GM15510 (cell line): ENCODE results near the gene MRPS26.

Source experiments
- POLR2A ChIP-seq: IDR thresholded peaks from 3 replicates; pipeline ENCODE4 v1.6.1; 2011; ENCODE audit warnings: borderline replicate concordance; ENCODE audit not compliant: insufficient read length; ENCODE audit errors: extremely low read depth

The MRPS26 gene

DNA sequence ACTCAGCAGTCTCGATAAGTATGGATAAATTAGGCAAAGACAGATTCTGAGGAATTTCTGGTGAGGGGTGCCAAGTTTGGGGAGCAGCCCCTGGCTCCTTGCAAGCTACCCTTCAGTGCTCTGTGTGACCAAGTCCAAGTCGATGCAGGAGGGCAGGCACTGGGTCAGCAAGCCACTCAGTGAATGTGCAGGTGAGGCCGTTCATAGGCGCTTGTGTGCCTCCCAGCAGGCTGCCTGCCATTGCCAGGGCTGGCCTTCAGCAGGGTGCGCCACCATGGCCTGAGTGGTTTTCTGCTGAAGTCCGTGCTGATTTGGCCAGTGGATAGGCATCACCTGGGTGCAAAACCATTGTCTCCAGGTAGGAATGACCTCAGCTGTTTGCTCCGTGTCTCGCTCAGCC lies 5.8 kb upstream of the MRPS26 start:
- no peak for TF ChIP-seq POLR2A

- no peak for TF ChIP-seq POLR2A
Measured at GRCh38 chr20:3041854-3042409, 3.9 kb upstream of the MRPS26 start.

- TF ChIP-seq POLR2A: no peak
Measured at GRCh38 chr20:3042625-3043024, 3.2 kb upstream of the MRPS26 start.

GRCh38 chr20:3043322-3043721 lies 2.5 kb upstream of the MRPS26 start, which contains the start of gene GNRH2:
Gene GNRH2 (plus strand): TSS chr20:3043622. CDS start chr20:3044415, 793 bp downstream.
- TF ChIP-seq POLR2A: no peak

DNA sequence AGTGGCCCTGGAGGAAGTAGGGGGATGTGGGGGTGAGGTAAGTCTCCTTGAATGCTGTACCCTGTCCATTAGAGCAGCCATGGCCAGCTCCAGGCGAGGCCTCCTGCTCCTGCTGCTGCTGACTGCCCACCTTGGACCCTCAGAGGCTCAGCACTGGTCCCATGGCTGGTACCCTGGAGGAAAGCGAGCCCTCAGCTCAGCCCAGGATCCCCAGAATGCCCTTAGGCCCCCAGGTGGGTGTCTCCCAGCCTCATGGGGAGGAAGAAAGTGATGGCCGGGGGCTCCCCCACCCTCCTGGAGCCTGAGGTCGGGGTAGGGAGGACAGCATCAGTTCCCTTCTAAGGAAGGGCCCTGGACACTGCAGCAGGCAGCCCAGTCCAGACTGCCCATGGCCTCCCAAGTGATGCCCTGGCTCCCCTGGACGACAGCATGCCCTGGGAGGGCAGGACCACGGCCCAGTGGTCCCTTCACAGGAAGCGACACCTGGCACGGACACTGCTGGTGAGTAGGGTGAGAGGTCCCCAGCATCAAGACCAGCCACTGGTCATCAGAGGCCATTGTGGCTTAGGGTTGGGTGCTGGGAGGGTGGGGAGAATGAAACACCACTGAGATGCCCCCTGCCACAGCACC lies 1.4 kb upstream of the MRPS26 start:
- no peak for TF ChIP-seq POLR2A

GRCh38 chr20:3045042-3045815 lies 623 bp upstream of the MRPS26 start:
- no peak for TF ChIP-seq POLR2A

- no peak for TF ChIP-seq POLR2A
Measured at GRCh38 chr20:3046677-3047462, 1.0 kb downstream of the MRPS26 start.

- TF ChIP-seq POLR2A: no peak
Measured at GRCh38 chr20:3047486-3048419, 1.9 kb downstream of the MRPS26 start.

- no peak for TF ChIP-seq POLR2A
Measured at GRCh38 chr20:3051385-3052019, 5.7 kb downstream of the MRPS26 start.

DNA sequence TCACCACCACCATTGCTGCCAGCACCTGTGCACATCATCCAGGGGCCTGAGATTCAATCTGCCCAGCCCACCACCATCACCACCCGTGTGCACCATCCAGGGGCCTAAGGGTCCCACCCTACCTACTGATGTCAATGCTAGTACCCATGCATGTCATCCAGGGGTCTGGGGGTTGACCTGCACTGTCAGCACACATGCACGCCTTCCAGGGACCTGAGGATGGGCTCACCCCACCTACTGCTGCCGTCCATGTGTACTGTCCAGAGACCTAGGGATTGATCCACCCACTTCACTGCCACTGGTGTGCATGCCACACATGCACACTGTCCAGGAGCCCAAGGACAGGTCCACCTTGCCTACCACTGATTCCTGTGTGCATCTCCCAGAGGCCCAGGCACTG lies 13.6 kb downstream of the MRPS26 start:
- TF ChIP-seq POLR2A: no peak

- no peak for TF ChIP-seq POLR2A
Measured at GRCh38 chr20:3067139-3068014, 21.5 kb downstream of the MRPS26 start.

GRCh38 chr20:3068075-3068474 lies 22.2 kb downstream of the MRPS26 start:
- TF ChIP-seq POLR2A: no peak
